Sigmoid colon (tissue), 4 donors: ENCODE measurements around the gene RAI2.

ENCODE experiments used
- POLR2A ChIP-seq, 2 donors: fragments of 450-650 bp; IDR thresholded peaks; one replicate each; pipeline ENCODE4 v1.6.1; 2016; ENCODE audit warnings: antibody characterized with exemption in 2 of 2, mild to moderate bottlenecking in 2 of 2, moderate library complexity in 2 of 2
- POLR2AphosphoS5 ChIP-seq, 4 donors: sonication (generic); formaldehyde crosslinking; IDR thresholded peaks; one replicate each; pipeline ENCODE4 v1.6.1; 2017; ENCODE audit warnings: antibody characterized with exemption in 4 of 4

DNA sequence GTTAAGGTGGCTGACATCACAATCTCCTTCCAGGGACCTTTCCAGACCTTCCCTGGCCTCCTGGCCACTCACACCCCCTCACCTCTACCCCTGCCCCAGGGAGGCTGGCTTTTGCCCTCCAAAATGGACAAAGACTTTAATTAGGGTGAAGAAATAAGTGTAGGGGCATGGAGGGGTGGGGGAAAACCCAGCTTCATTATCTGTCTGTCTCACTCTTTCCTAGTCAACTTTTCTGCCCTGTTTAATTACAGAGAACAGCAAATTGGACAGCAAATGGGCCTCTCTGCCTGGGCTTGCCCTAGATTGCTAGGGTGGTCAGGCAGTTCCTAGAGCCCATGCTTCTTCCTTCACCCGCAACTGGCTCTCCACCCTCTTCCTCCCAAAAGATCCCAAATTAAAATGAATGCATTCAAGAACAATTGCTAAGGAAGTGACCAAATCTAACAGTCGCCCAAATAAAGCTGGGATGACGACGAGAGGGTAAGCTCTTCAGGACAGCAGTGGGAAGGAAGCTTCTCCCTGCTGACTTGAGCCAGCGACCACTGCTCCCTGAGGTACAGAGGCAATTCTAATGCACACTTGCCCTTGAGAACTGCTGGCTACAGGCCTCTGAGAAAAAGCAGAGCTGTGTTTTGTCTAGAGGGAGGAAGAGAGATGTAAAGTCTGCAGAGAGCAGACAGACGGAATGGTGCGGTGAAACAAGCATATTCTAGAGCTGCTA lies 12.4 kb downstream of the RAI2 start:
- no peak for TF ChIP-seq POLR2A (IDR thresholded peaks at IDR 0.05)
- no peak for TF ChIP-seq POLR2AphosphoS5 (IDR thresholded peaks at IDR 0.05)
